ENCODE data around the gene ACOX2.
A peak's percentile ranks its signal among the peaks of the same experiment; 100 is the strongest.

The ACOX2 gene

DNA sequence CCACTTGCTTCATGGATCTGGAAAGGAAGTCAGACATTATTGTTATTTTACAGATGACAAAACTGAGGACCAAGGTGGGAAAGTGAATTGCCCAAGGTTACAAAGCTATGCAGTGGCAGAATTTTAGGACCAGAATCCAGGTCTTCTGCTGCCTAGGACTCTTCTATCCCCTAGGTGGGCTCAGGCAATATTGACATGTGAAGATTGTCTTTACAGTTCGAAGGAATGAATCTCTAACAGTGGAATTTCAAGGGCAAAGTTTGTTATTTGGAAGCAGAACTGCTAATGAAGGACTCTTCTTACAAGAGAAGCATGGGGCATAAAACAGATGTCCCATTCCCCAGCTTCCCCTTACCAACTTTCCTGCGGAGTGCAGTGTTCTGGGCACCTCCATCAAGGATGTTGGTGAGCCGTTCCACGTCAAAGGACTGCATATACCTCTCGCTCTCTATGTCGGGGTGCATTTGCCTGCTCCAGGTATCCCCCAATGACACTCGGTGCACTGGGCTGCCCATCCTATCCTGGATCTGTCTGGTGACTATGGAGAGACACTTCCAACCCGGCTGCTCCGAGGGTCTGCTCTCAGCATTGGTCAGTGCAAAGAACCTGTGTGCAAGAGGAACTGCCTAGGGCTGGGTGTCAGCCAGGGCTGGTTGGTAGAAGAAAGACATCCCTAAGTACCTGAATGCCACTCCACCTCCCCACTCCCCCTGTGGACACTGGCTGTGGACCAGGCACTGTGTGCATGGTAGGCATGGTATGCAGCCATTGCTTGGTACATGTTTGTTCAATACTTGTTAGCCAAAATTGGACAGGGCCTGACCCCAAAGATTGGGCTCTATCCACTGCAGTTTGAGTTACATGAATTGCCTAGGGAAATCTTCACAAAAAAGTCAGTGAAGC, 2.1 kb downstream of the ACOX2 start:
- Histone ChIP-seq H3K27ac (no peak overlapping the region), H3K4me3 (no peak overlapping the region)
- no peak for DNase-seq (ENCODE audit: low spot score)
- no peak for TF ChIP-seq CTCF (IDR thresholded peaks at IDR 0.05)

GRCh38 chr3:58532794-58533220, 4.2 kb downstream of the ACOX2 start:
- no peak for DNase-seq (ENCODE audit: low spot score)
- no peak overlapping the region for H3K27ac ChIP-seq
- no peak overlapping the region for H3K4me3 ChIP-seq
- TF ChIP-seq CTCF (IDR thresholded peaks at IDR 0.05): peak; percentile 90

DNA sequence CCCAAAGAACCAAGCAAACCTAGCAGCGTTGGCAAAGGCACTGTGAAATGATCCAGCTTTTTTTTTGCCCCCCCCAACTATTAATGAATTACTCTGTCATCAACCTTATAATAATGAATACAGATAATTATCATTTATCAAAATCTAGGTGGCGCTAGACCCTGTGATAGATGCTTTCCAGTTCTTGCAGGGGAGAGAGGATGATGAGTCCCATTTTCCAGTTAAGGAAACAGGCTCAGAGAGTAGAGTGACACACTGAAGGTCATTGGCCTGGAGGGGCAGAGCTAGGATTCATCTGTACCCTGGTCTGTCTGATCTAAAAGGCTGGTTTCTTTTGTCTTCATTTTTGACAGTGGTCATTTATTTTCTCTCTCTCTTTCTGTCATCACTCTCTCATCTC, 5.0 kb downstream of the ACOX2 start:
- no peak for DNase-seq (ENCODE audit: low spot score)
- no peak for TF ChIP-seq CTCF (IDR thresholded peaks at IDR 0.05)
- Histone ChIP-seq H3K27ac (no peak overlapping the region), H3K4me3 (no peak overlapping the region)

DNA sequence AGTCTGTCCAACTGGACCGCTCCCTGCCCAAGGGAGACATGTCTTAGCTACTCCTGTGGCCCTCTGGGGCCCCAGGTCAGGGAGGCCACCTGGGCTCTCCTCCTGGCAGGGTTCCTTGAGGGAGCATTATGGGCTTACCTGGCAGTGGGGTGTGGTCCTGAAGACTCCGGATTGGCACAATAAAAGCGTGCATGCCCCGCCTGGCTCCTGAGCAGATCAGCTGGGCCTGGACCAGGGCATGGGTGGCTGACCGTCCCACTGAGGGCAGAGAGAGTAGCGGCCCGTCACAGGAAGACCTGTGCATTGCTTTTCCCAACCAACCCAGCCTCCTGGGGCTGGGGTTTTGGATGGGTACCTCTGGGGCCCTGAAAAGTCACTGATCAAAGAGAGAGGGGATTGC, 5.4 kb downstream of the ACOX2 start:
- Histone ChIP-seq H3K27ac (no peak overlapping the region), H3K4me3 (no peak overlapping the region)
- no peak for DNase-seq (ENCODE audit: low spot score)
- no peak for TF ChIP-seq CTCF (IDR thresholded peaks at IDR 0.05)

GRCh38 chr3:58530354-58530865, 6.6 kb downstream of the ACOX2 start:
- no peak for TF ChIP-seq CTCF (IDR thresholded peaks at IDR 0.05)
- DNase-seq (ENCODE audit: low spot score): no peak
- Histone ChIP-seq H3K27ac (no peak overlapping the region), H3K4me3 (no peak overlapping the region)

DNA sequence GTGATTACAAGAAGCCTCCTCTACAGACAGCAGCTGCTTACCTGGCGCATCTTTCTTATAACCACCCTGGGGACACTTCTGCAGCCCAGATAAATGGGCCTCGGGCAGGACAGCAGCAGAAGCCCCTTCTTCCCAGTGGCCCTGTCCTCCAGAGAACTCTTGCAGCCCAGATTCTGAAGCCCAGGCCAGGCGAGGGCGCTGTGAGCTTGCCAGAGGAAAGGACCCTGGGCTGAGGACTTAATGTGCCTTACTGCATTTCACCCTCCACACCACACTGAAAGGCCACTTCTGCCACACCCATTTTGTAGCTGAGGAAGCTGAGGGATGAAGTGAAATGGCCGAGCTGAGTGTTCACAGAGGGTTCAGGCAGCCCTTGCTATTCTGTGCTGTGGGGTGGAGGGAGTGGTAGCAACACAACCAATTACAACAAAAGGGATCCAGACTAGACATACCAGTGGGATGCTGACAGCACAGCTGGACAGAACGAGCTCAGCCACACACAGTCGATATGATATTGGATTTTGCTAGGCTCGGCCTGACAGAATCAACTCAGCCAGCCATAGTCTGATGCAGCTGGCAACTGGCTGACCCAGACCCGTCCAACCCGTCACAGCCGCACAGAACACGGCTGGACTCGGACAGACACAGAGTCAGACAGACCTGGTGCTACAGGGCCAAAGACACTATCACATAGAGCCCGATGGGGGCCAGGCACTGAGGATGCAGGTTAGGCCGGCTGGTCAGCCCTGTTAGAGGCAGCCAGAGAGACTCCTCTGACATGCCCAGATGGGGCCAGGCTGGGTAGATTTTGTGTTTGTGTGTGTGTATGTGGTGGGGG, 7.3 kb downstream of the ACOX2 start:
- DNase-seq (ENCODE audit: low spot score): no peak

More for the DNA sequence above, 7.3 kb downstream of the ACOX2 start:
- Histone ChIP-seq H3K4me3 (no peak overlapping the region), H3K27ac (no peak overlapping the region)
- TF ChIP-seq CTCF (IDR thresholded peaks at IDR 0.05): no peak

Measured in coronary artery (tissue), 2 donors.